ENCODE results near the gene HMCN2.
"Not testable (repeated sequence)": the region's sequence is repeated elsewhere in the genome, so short reads cannot be mapped to it uniquely, and the experiment has no call there.

HMCN2 gene

GRCh38 chr9:130264414-130265350, 878 bp upstream of the HMCN2 start:
- no peak for DNase-seq

- no peak for DNase-seq
Observed at GRCh38 chr9:130266236-130267098, 907 bp downstream of the HMCN2 start.

GRCh38 chr9:130267930-130268329, 2.4 kb downstream of the HMCN2 start:
- DNase-seq = no peak

GRCh38 chr9:130268521-130269211, 3.1 kb downstream of the HMCN2 start:
- DNase-seq = peak; percentile 82

- DNase-seq = no peak
Observed at GRCh38 chr9:130271473-130271872, 5.9 kb downstream of the HMCN2 start.

GRCh38 chr9:130275156-130275555, 9.6 kb downstream of the HMCN2 start:
- no peak for DNase-seq

- no peak for DNase-seq
Observed at GRCh38 chr9:130276121-130276520, 10.6 kb downstream of the HMCN2 start.

GRCh38 chr9:130276955-130277354, 11.4 kb downstream of the HMCN2 start:
- DNase-seq = no peak

GRCh38 chr9:130277525-130277924, 12.0 kb downstream of the HMCN2 start:
- not testable (repeated sequence) for DNase-seq

GRCh38 chr9:130283539-130284248, 18.1 kb downstream of the HMCN2 start:
- DNase-seq = peak; percentile 66

GRCh38 chr9:130284249-130284625, 18.7 kb downstream of the HMCN2 start:
- DNase-seq = no peak

- DNase-seq = no peak
Observed at GRCh38 chr9:130284690-130285089, 19.1 kb downstream of the HMCN2 start.

- no peak for DNase-seq
Observed at GRCh38 chr9:130285271-130285670, 19.7 kb downstream of the HMCN2 start.

- no peak for DNase-seq
Observed at GRCh38 chr9:130286072-130286770, 20.7 kb downstream of the HMCN2 start.

- DNase-seq = no peak
Observed at GRCh38 chr9:130286781-130287428, 21.3 kb downstream of the HMCN2 start.

- DNase-seq = peak; percentile 95
Observed at GRCh38 chr9:130287736-130288135, 22.2 kb downstream of the HMCN2 start.

- no peak for DNase-seq
Observed at GRCh38 chr9:130288393-130288792, 22.8 kb downstream of the HMCN2 start.

GRCh38 chr9:130288926-130289690, 23.5 kb downstream of the HMCN2 start:
- peak; percentile 29 for DNase-seq

GRCh38 chr9:130289711-130290241, 24.2 kb downstream of the HMCN2 start:
- DNase-seq = no peak

Data from NCI-H2029 (cell line).